ENCODE measurements around the gene BNC2. TPM values are rescaled to one million over a fixed set of nuclear protein-coding genes. Genes with fewer than 3 reads are reported as not detected.
"Not testable (repeated sequence)": the region's sequence is repeated elsewhere in the genome, so short reads cannot be mapped to it uniquely, and the experiment has no call there.

BNC2 gene
- total RNA-seq, 2 donors from 2014 or later: 16.1 to 16.9 TPM

DNA sequence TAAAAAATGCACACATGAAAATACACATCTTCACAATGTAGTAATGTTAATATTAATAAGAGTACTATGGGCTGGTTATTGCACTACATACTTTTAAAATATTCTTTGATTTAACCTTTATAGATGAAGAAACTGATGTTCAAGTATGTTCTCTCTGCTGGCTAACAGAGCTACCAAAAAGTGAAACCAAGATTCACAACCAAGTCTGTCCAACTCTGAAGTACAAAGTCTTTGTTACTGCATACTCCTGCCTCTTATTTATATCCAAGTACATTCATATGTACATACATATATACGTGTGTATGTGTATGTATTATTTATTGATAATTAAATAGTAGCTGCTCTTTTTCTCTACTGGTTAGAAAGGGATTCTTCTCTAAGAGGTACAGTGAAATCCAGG, 325.6 kb downstream of the BNC2 start:
- Histone ChIP-seq H3K4me1 (ENCODE audit: control insufficient read depth in 1 of 2, low read depth in 2 of 2) (peaks cover 0 to 12% of the 10 kb centered on the region in 2 donors), H3K36me3 (no peaks in the 10 kb centered on the region), H3K27me3 (replicated peaks; ENCODE audit: insufficient read depth) (no peaks in the 10 kb centered on the region), H3K9me3 (no peaks in the 10 kb centered on the region), H3K27ac (no peak overlapping the region), H3K4me3 (no peak overlapping the region)
- no peak for ATAC-seq (ENCODE audit: insufficient number of reproducible peaks, low FRiP score, low read depth)
- DNase-seq (ENCODE audit: low spot score): no peak
- TF ChIP-seq, protein P1, sequence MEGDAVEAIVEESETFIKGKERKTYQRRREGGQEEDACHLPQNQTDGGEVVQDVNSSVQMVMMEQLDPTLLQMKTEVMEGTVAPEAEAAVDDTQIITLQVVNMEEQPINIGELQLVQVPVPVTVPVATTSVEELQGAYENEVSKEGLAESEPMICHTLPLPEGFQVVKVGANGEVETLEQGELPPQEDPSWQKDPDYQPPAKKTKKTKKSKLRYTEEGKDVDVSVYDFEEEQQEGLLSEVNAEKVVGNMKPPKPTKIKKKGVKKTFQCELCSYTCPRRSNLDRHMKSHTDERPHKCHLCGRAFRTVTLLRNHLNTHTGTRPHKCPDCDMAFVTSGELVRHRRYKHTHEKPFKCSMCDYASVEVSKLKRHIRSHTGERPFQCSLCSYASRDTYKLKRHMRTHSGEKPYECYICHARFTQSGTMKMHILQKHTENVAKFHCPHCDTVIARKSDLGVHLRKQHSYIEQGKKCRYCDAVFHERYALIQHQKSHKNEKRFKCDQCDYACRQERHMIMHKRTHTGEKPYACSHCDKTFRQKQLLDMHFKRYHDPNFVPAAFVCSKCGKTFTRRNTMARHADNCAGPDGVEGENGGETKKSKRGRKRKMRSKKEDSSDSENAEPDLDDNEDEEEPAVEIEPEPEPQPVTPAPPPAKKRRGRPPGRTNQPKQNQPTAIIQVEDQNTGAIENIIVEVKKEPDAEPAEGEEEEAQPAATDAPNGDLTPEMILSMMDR (IDR thresholded peaks at IDR 0.05): no peak

DNA sequence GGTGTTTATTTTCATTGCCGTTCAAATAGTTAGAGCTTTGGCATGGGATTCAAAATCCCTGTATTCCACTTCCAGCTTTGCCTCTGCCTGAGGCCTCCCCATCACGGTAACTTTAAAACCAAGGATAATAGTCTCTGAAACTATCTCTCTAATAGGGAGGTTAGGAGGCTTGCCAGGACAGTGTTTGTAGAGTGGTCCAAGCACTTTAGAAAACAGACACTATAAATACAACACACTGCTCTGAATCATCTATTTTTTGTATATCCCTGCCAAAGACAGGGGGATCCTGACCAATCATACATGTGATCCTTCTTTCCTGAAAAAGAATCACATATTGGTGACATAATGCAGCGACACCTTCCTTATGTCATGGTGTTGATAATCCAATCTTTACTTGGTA, 326.8 kb downstream of the BNC2 start:
- no peak overlapping the region for H3K4me3 ChIP-seq
- H3K9me3 ChIP-seq: no peaks in the 10 kb centered on the region
- H3K36me3 ChIP-seq: no peaks in the 10 kb centered on the region
- H3K4me1 ChIP-seq (ENCODE audit: control insufficient read depth in 1 of 2, low read depth in 2 of 2): peaks cover 0 to 12% of the 10 kb centered on the region in 2 donors
- ATAC-seq (ENCODE audit: insufficient number of reproducible peaks, low FRiP score, low read depth): no peak
- no peak overlapping the region for H3K27ac ChIP-seq
- no peaks in the 10 kb centered on the region for H3K27me3 ChIP-seq (replicated peaks; ENCODE audit: insufficient read depth)
- TF ChIP-seq, protein P1 (IDR thresholded peaks at IDR 0.05): no peak
- no peak for DNase-seq (ENCODE audit: low spot score)

DNA sequence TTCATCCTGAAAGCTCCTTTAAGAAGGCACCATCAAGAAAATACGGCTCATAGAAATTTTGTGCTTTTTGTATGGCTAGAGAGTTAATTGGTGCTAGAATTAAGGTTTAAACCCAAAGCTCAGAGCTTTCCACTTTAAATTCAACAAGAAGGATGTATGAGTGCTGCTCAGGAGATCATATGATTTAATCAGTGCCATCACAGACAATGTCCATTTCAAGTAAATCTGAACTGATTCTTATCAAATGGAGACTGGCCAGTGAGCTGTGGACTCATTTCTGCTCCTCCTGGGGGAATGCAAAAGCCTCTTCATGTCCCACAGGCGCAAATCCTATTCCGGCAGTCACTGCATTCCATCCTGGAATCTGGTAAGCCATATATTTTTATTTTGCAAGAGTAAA, 327.2 kb downstream of the BNC2 start:
- DNase-seq (ENCODE audit: low spot score) (no peak), ATAC-seq (ENCODE audit: insufficient number of reproducible peaks, low FRiP score, low read depth) (no peak)
- TF ChIP-seq, protein P1 (IDR thresholded peaks at IDR 0.05): no peak
- no peak overlapping the region for H3K4me3 ChIP-seq
- no peaks in the 10 kb centered on the region for H3K36me3 ChIP-seq
- H3K4me1 ChIP-seq (ENCODE audit: control insufficient read depth in 1 of 2, low read depth in 2 of 2): peaks cover 0 to 12% of the 10 kb centered on the region in 2 donors
- no peaks in the 10 kb centered on the region for H3K27me3 ChIP-seq (replicated peaks; ENCODE audit: insufficient read depth)
- H3K27ac ChIP-seq: no peak overlapping the region
- no peaks in the 10 kb centered on the region for H3K9me3 ChIP-seq

DNA sequence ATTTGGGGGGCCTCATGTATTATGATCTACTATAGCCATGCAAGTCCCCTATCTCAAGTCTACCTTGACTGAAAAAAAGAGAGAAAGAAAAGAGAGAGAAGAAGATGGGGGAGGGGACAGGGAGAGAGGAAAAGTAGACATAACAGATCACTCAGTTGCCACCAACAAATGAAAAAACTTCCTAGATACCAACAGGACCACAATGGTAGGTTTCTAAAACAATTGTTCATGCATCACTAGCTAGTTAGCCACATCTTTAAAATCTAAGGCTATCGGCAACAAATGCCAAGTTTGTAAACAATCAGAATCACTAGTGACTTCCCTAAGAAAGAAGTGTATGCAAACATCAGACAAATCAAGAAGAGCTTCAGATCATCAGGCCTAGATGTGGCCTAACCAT, 328.2 kb downstream of the BNC2 start:
- Histone ChIP-seq H3K27ac (no peak overlapping the region), H3K4me3 (no peak overlapping the region)
- DNase-seq (ENCODE audit: low spot score): no peak

DNA sequence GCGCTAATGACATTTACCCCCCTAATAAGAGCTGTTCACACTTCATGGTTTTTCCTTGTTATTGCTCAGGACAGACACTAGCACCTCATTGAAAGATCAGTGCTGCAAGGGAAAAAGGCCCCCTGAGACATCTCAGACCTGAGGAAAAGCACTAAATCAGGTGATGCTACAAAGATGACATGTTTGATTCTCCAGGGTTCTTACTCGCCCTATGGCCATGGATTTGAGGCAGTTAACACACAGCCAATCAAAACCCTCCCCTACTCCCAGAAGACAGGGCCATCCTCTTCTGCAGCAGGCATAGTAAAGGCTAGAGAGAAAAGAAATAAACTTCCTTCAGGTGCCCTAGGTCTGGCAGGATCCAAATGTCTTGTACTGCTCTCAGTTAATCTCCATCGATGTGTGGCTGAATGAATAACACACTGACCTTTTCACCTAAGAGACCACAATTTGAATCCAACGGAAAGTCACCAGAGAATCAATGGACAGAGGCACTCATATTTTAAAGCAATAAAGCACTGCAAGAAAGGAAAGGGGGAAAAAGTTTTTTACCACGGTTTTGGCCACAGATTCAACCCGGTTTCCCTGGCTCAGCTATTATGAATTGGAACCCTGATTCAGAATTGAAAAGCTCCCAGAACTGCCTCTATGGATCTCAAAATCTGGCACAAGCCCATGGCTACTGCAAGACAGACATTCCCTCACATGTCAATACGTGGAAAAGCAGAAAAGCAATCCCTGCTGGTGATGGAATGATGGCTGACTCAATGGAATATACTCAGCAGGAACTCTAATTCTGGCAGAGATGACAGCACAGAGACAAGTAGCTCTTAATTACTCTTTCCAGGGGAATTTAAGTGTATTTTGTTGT, 329.5 kb downstream of the BNC2 start:
- TF ChIP-seq, protein P1 (IDR thresholded peaks at IDR 0.05): no peak
- ATAC-seq (ENCODE audit: insufficient number of reproducible peaks, low FRiP score, low read depth) (no peak), DNase-seq (ENCODE audit: low spot score) (no peak)
- H3K9me3 ChIP-seq: no peaks in the 10 kb centered on the region
- H3K27me3 ChIP-seq (replicated peaks; ENCODE audit: insufficient read depth): no peaks in the 10 kb centered on the region
- H3K4me1 ChIP-seq (ENCODE audit: control insufficient read depth in 1 of 2, low read depth in 2 of 2): peaks cover 0 to 12% of the 10 kb centered on the region in 2 donors
- H3K36me3 ChIP-seq: no peaks in the 10 kb centered on the region
- H3K4me3 ChIP-seq: no peak overlapping the region
- H3K27ac ChIP-seq: no peak overlapping the region

More for the DNA sequence above, 328.2 kb downstream of the BNC2 start:
- TF ChIP-seq, protein P1 (IDR thresholded peaks at IDR 0.05): no peak
- Histone ChIP-seq H3K27me3 (replicated peaks; ENCODE audit: insufficient read depth) (no peaks in the 10 kb centered on the region), H3K36me3 (no peaks in the 10 kb centered on the region), H3K9me3 (no peaks in the 10 kb centered on the region), H3K4me1 (ENCODE audit: control insufficient read depth in 1 of 2, low read depth in 2 of 2) (peaks cover 0 to 12% of the 10 kb centered on the region in 2 donors)
- ATAC-seq (ENCODE audit: insufficient number of reproducible peaks, low FRiP score, low read depth): no peak

DNA sequence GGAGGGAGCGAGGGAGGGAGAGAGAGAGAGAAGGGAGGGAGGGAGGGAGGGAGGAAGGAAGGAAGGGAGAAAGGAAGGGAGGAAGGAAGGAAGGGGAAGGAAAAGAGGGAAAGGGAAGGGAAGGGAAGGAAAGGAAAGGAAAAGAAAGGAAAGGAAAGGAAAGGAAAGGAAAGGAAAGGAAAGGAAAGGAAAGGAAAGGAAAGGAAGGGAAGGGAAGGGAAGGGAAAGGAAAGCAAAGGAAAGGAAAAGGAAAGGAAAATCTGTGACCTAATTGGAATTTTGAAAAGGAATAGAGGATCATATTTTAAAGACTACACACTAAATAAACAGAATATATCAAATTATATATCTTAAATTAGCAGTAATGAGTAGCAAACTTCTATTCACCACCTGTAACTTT, 330.8 kb downstream of the BNC2 start:
- not testable (repeated sequence) for H3K36me3 ChIP-seq; H3K9me3 ChIP-seq; H3K27me3 ChIP-seq (replicated peaks; ENCODE audit: insufficient read depth); DNase-seq (ENCODE audit: low spot score); H3K4me3 ChIP-seq; ATAC-seq (ENCODE audit: insufficient number of reproducible peaks, low FRiP score, low read depth); H3K27ac ChIP-seq
- H3K4me1 ChIP-seq (ENCODE audit: control insufficient read depth in 1 of 2, low read depth in 2 of 2): peaks cover 0 to 12% of the 10 kb centered on the region in 2 donors
